DMS53 treated with DMSO at 0.1 percent for 48 hours (cell line): ENCODE measurements around the gene PLAU.
"Not testable (repeated sequence)": the region's sequence is repeated elsewhere in the genome, so short reads cannot be mapped to it uniquely, and the experiment has no call there.

Experiments
- DNase-seq: peaks from one replicate; lab custom pipeline; 2025; ENCODE audit not compliant: unreplicated experiment; lab: John Stamatoyannopoulos, UW

PLAU gene

DNA sequence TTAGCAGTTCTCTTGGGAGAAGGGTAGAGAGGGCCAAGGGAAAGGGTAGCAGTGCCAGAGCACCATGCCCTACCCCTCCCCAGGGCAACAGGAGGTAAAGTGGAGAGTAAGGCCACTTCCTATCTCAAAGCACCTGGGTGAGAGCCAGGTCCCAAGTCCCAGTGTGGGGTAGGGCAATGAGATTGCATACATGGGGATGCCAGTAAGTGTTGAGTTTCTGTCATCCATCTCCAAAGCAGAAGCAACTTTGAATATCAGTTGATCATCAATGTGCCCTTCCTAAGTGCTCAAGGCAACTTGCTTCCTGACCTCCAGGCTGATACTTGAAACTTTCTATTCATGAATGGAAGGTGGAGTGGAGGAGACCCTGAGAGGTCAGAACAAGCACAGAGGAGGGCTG is 34.4 kb upstream of the PLAU start:
- DNase-seq, result no peak

DNA sequence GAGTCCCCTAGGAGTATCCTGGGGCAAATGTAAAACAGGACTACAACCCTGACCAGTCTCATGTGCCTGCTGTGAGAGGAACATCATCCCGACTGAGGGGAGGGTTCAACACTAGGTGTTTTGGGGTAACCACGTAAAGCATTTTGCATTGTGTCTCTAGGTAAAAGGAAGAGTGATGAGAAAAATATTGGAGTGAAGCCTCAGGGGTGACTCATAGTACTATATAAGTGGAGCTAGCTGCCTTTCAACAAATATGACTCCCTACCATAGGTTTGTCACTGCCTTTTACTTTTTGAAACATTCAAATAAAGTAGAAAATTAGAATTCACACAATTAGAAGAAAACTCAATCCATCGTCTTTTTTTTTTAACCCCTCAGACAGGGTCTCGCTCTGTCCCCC is 34.0 kb upstream of the PLAU start:
- no peak for DNase-seq

DNA sequence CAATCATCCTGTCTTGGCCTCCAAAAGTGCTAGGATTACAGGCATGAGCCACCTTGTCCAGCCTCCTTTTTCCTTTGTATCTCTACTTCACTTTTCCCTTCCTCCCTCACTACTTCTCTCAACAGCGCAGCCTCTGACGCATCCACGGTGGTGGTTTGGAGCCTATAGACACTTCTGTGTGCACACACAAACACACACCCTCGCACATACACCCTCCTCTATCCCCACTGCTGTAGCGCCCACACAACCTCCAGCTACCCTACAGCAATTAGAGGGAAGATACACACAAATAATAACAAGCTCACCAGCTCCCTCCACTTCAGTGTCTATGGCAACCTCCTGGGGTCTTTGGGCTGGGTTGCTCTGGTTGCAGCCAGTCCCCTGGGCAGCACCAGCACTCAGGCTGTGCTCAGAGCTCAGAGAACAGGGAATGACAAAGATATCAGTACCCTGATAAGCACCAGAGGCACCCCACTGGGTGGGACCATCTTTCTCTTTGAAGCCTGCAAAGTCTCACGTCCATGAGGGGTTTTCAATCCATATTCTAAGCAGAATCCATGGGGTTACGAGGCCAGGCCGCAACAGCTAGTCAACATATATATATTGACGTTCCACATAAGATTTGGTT is 33.3 kb upstream of the PLAU start:
- no peak for DNase-seq

DNA sequence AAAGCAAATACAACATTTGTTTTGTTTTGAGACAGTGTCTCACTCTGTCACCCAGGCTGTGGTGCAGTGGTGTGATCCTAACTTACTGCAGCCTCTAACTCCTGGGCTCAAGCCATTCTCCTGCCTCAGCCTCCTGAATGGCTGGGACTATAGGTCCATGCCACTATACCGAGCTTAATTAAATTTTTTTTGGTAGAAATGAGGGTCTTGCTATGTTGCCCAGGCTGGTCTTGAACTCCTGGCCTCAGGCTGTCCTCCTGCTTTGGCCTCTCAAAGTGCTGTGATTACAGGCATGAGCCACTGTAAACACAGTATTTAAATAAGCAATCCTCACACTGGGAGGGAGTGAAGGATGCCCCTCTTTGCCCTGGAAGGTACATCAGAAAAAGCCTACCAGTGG is 32.6 kb upstream of the PLAU start:
- no peak for DNase-seq

DNA sequence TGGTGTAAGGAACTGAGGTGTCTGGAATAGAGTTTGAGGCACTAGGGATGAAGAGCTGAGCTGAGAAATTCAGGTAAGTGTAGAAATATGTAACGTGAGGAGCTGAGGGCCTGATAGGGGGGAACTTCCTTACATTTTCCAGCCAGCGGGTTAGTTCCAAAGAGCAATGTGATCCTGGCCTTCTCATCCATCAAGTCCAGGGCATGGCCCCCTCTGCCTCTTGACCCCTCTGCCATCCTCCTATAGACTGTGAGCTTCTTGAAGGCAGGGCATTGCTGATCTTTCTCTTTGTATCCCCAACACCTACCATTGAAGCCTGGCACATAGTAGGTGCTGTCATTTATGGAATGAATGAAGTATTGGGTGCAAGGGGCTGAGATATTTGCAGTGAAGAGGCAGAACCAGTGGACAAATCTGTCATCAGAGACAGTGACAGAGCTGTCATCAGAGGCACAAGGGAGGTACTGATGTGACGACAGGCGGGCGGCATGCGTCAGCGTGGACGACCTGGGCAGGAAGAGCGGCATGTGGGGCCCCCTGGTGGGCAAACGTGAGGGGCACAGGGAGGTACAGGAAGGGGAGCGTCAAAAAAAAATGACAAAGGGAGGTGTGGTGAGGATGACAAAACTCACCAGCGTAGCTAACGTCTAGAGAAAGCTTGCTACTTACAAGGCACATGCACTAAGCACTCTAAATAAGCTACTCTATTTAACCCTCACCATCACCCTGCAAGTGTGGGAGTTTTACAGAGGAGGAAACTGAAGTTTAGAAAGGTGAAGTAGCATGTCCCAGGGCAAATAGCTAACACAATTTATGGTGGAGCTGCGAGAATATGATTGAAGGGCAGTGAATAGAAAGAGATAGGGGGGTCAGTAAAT is 31.4 kb upstream of the PLAU start:
- DNase-seq, result peak; percentile 78

DNA sequence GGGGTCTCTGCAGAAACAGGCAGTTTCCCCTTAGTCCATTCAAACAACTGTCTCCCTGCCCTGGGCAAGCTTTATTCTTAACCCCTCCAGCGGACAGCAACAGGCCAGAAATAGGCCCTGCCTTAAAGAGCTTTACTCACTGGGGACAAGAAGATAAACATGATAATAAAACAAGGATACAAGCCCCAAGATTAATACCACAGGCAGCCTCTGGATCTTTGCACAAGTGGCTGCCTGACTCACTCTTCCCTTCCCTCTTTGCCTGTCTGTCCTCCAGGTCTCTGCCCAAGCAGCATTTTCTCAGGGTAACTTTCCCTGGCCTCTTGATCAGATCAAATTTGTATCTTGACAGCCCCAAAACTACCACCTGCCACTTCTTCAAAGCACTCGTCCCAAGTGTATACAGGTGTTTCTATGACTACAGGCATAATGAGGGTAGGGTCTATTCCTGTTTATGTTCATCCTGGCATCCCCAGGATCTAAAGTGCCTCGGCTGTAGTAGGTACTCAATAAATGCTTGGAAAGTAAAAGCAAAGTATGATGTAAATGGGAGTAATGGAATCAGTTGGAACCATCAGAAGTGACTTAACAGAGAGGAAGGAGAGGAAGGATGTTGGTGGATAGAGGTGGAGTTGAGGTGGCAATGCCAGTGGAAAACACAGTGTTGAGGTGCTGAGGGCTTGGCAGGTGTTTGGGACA is 29.6 kb upstream of the PLAU start:
- DNase-seq, result no peak

DNA sequence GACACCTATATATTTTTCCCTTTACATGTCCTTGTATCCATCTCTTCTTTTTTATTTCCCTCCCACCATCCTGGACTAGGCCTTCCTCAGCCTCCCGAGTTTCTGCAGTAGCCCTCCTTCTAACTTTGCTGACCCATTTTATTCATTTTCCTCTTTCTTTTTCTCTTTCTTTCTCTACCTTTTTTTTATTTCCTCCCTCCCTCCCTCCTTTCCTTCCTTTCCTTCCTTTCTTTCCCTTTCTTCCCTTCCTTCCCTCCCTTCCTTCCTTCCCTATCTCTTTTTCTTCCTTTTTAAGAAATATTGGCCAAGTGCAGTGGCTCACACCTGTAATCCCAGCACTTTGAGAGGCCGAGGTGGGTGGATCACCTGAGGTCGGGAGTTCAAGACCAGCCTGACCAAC is 26.9 kb upstream of the PLAU start:
- no peak for DNase-seq

DNA sequence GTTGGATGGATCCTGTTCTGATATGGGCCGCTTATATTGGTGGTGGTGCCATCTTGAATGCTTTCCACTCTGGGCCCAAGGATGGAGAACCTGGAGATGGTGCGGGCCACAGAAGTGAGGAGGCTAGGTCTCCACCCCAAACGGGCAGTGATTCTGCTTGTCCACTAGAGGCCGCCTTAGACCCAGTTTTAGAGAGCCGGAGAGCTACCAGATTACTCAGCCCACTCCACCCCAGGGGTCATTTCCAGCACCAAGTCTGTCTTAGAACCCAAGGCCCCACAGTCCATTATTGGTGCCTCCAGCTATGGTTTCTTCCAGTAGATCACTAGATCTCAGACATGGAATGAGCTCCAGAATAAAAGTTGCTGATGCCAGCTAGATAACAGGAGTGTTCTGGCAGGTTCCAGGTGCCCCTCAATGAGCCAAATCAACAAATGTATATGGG is 24.8 kb upstream of the PLAU start:
- DNase-seq, result peak; percentile 68

DNA sequence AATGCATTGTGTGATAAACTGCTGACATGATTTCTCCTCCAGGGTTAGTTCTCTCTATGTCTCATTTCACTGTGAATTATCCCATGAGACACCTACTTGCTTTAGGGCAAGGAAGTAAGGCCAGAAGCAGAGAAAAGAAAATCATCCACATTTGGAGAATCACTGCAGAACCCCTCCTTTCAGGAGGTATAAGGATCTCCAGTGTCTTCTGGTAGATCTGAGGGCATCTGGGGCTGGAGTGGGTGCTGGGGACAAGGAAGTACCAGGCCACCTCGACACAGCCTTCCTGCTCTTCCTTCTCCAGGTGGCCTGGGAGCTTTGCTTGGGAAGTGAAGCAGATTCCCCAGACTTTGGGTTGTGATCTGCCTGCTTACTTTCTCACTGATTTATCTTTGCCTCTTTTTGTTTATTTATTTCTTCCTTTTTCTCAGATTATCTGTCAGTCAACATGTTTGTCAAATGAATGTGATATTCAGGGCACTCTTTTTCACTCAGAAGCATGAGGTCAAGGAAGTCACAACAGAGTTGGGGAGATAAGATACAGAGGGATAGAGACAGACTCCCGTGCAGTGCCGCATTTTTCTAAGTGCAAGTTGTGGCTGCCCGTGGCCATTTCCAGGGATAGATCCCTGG is 24.2 kb upstream of the PLAU start:
- no peak for DNase-seq

DNA sequence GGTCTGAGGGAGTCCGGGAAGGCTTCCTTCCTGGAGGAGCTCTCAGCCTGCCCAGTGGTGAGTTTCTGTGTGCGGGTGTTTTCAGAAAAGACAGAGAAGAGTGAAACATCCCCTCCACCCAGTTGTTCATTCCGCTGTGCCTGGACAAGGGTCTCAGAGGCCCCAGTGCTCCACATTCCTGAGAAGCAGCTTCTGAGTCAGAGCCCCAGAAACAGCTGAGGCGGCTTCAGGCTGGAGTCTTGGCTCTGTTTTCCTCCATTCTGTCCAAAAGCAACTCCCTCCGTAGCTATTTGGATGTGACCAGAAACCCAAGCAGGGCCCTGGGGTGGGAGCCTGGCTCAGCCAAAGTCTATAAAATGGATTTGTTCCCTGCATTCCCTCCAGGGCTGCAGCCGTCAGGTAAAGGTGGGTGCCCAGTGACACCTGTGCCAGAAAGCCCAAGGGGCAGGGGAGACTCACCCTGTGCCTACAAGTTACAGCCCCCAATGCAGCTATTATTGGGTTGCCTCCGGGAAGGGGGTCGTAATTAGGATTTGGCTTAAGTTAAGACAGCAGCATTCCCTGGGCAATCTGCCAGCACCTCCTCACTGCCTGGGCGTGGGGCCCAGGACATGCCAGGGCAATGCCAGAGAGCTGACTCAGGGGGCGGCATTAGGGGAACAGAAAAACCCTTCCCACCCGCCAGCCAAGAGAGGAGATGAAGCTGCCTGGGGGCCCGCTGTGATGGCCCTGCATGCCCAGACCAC is 23.5 kb upstream of the PLAU start:
- no peak for DNase-seq

DNA sequence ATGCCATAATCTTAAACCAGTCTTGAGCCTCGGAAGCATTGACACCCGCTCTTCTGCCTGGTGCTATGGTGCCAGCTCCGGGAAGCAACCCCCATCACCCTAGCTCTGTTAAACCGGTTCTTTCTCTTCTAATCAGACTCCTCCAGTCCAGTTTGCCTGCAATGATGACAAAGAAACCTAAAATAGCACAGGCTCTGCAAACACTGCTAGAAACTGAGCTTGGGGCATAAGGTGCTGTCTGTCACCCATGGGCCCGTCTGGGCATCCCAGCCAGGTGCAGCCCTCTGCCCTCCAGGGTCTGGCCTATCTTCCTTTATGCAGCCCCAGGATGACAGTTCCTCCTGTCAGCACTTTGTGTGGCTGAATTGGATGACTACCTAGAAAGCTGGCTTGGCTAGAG is 22.4 kb upstream of the PLAU start:
- peak; percentile 41 for DNase-seq

DNA sequence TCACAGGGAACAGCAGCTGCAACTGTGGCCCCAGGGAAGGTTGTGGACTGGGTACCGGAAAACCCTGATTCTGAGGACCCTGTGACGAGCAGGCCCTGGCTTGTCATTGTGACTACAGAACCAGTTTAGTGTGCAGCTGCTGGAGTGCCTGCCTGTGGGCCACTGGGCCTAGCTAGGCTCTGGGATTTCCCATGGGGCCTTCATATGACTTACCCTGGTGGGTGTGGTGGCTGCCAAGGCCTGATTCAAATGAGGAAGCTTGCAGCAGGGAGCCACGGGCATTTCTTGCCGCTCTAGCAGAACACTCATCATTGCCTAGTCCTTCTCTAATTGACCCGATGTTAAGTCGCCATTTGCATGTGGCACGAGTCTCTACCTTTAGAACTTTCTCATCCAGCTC is 21.9 kb upstream of the PLAU start:
- peak; percentile 23 for DNase-seq

DNA sequence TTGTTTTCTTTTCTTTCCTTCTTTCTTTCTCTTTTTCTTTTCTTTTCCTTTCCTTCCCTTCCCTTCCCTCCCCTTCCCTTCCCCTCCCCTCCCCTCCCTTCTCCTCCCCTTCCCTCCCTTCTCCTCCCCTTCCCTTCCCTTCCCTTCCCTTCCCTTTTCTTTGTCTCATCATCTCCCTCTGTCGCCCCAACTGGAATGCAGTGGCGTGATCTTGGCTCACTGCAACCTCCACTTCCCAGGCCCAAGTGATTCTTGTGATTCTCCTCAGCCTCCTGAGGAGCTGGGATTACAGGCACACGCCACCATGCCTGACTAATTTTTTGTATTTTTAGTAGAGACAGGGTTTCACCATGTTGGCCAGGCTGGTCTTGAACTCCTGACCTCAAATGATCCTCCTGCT is 21.5 kb upstream of the PLAU start:
- DNase-seq, result not testable (repeated sequence)

DNA sequence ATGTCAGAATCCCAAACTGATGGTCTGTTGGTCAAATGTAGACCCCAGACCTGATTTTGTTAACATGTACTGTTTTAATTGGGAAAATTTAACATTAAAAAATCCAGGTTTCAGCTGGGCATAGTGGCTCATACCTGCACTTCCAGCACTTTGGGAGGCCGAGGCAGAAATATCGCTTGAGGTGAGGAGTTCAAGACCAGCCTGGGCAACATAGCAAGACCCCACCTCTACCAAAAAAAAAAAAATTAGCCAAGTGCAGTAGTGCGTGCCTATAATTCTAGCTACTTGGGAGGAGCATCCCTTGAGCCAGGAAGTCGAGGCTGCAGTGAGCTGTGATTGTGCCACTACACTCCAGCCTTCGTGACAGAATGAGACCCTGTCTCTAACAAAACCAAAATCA is 20.7 kb upstream of the PLAU start:
- no peak for DNase-seq

DNA sequence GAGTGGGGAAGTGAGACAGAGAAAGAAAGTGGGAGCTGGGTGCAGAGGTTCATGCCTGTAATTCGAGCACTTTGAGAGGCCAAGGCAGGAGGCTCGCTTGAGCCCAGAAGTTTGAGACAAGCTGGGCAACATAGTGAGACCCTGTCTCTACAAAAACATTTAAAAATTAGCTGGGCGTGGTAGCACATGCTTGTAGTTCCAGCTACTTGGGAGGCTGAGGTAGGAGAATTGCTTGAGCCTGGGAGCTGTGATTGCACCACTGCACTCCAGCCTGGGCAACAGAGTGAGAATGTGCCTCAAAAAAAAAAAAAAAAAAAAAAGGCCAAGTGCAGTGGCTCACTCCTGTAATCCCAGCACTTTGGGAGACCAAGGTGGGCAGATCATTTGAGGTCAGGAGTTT is 20.1 kb upstream of the PLAU start:
- DNase-seq, result not testable (repeated sequence)

DNA sequence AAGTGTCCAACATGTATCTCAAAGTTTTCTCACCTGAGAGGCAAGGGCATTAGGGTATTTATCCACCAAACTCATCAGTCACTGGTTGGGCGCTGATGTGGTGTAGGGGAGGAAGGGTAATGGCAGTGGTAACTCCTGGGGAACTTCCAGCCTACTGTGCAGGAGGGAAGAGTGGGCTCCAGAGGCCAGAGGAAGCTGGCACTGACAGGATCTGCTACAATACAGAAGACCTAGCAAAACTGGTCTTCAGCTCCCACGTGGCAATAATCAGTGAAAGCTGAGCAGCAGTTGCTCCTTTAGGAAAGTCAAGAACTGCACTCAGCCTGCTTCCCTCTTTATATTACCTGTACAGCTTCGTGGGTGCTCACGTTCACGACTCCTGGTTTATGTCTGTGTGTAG is 19.4 kb upstream of the PLAU start:
- DNase-seq, result no peak

DNA sequence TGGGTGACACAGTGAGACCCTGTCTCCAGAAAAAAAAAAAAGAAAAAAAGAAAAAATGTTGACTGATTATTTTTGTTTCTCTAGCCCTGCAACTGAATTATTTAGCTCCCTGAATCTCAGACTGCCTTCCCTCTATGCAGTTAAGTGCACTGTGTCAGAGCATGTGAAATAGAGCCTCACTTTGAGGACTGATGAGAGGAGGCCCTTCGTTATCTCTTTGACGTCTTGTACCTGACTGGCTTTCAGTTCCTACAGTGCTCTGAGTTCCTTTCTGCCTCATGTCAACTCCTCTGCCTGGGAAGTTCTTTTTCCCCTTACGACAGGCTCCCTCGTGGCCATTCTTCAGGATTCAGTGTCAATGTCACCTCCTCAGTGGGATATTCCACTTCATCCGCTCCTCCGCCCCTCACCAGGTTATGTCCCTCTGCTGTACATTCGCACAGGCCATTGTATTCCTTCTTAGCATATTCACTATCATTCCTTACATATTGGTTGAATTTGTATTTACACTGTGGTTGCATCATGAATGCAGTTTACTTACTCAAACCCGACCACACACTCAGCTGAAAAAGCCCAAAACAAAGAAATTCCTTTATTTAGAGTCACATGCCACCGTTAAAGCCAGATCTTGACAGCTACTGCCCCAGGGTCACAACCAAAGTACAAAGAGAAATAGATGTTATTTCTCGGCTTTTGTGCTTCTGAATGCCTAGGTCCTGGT is 18.5 kb upstream of the PLAU start:
- DNase-seq, result no peak

DNA sequence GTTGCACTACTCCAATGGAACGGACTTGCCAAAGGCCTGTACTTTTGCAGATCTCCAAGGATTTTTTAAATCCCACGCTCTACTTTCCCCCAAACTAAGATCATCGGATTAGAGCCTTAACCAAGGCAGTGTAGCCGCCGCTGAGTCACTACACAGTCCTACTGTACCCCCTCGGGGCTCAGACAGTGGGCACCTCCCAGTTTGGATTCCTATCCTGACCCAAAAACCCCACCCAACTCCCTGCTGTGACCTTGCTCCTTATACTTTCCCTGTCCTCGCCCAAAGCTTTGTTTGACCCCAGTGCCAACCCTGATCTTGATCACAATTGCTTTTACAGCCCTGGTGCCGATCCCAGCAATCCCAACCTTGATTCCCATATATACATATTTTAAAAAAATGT is 17.5 kb upstream of the PLAU start:
- DNase-seq, result no peak

DNA sequence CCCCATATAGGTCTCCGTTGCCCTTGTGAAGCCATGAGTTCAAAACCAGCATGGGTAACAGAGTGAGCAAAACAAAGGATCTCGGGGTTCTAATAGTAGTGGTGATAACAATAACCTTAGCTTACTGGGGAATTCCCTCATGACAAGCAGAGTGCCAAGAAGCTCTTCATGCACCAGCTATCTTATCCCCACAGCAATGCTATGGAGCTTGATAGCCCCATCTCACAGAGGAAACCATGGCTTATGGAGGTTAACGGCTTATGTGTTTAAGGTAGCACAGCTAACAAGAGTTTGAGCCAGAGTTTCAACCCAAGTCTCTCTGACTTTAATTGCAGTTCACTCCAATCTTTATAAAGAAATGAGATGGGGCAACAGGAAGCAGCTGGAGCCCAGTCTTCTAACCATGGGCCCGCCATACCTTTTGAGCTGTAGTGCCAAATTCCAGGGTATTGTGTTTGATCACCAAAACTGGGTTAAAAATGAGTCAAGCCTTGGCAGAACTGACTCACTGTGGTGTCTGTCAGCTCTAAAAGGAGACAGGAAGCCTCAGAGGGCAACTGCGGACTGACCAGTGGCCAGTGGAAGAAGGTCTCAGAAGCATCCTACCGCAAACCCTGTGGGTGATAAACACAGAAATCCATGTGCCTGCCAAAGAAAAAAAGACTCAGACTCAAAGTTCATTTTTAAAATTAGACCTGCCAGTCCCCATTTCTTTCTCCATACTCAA is 16.5 kb upstream of the PLAU start:
- DNase-seq, result no peak

DNA sequence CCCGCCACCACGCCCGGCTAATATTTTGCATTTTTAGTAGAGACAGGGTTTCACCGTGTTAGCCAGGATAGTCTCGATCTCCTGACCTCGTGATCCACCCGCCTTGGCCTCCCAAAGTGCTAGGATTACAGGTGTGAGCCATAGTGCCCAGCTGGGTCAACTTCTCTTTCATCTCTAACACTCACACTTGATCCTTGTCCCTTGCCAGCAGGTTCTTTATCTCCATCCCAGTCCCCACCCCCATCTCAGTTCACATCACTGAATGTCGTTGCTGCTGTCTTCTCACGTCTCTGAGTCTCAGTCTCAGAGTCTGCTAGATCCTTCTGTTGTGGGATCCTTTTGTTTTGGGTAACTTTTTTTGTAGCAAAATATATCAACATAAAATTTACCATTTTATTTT is 15.6 kb upstream of the PLAU start:
- DNase-seq, result not testable (repeated sequence)
